ENCODE results near the gene HAUS1.
"Not testable (repeated sequence)": the region's sequence is repeated elsewhere in the genome, so short reads cannot be mapped to it uniquely, and the experiment has no call there.

Gene HAUS1

DNA sequence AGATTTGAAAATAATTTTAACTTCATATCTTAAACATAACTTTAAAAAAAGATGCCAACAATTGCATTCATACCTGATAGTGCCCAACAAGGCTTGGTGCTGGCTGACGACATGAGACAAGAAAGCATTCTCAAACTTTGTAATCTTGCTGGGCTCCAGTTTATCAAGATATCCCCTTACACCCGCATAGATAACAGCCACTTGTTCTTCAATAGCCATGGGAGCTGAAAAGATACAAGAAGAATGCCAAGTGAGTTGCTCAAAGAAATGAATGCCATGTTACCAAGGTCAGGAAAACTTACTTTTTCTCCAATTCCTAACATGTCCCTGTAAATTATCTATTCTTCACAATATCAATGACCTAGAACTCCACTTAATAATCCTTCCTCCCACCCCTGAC, 19.8 kb upstream of the HAUS1 start:
- TF ChIP-seq, protein P1, sequence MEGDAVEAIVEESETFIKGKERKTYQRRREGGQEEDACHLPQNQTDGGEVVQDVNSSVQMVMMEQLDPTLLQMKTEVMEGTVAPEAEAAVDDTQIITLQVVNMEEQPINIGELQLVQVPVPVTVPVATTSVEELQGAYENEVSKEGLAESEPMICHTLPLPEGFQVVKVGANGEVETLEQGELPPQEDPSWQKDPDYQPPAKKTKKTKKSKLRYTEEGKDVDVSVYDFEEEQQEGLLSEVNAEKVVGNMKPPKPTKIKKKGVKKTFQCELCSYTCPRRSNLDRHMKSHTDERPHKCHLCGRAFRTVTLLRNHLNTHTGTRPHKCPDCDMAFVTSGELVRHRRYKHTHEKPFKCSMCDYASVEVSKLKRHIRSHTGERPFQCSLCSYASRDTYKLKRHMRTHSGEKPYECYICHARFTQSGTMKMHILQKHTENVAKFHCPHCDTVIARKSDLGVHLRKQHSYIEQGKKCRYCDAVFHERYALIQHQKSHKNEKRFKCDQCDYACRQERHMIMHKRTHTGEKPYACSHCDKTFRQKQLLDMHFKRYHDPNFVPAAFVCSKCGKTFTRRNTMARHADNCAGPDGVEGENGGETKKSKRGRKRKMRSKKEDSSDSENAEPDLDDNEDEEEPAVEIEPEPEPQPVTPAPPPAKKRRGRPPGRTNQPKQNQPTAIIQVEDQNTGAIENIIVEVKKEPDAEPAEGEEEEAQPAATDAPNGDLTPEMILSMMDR (IDR thresholded peaks at IDR 0.05; ENCODE audit: low read depth, low read length) = no peak
- H3K4me3 ChIP-seq (ENCODE audit: low read depth, low read length) = no peak overlapping the region
- no peak for DNase-seq (ENCODE audit: low read depth, low spot score)
- in situ Hi-C loops (cut with HindIII; ENCODE audit: low sequenced_read_pairs) = no loop called here

DNA sequence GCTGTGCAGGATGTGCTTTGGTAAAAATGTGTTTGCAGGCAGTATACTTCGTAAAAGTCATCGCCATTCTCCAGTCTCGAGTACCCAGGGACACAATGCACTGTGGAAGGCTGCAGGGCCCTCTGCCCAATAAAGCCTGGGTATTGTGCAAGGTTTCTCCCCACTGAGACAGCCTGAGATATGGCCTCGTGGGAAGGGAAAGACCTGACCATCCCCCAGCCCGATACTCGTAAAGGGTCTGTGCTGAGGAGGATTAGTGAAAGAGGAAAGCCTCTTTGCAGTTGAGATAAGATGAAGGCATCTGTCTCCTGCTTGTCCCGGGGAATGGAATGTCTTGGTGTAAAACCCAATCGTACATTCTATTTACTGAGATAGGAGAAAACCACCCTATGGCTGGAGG, 15.7 kb upstream of the HAUS1 start:
- DNase-seq (ENCODE audit: low read depth, low spot score); in situ Hi-C loops (cut with HindIII; ENCODE audit: low sequenced_read_pairs); H3K4me3 ChIP-seq (ENCODE audit: low read depth, low read length): not testable (repeated sequence)

DNA sequence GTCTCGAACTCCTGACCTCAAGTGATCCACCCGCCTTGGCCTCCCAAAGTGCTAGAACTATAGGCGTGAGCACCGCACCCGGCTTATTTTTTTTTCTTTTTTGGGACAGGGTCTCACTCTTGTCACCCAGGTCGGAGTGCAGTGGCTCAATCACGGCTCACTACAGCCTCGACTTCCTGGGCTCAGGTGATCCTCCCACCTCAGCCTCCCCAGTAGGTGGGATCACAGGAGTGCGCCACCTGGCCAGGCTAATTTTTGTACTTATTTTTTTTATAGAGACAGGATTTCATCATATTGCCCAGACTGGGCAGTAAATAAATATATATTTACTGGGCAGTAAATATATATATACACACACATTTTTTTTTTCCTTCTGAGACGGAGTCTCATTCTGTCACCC, 8.7 kb upstream of the HAUS1 start:
- DNase-seq (ENCODE audit: low read depth, low spot score) = no peak
- TF ChIP-seq, protein P1 (IDR thresholded peaks at IDR 0.05; ENCODE audit: low read depth, low read length) = no peak
- H3K4me3 ChIP-seq (ENCODE audit: low read depth, low read length) = no peak overlapping the region
- in situ Hi-C loops (cut with HindIII; ENCODE audit: low sequenced_read_pairs) = no loop called here

DNA sequence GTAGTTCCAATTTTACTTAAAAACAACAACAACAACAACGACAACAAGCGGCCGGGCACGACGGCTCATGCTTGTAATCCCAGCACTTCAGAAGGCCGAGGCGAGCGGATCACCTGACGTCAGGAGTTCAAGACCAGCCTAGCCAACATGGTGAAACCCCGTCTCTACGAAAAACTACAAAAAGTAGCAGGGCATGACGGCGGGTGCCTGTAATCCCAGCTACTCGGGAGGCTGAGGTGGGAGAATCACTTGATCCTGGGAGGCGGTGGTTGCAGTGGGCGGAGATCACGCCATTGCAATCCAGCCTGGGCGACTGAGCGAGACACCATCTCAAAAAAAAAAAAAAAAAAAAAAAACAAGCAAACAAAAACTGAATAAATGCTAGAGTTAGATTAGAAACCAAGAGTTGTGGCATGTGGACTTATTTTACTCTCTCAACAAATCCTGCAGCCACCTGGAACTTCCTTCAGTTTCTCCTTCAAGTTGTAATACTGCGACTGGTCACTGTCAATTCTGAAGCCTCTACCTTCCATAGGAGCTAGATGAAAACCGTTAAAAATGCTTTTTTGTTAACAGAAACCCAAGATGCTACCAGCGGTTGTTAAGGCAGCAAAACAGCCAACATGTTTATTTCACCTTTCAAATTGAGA, 7.4 kb upstream of the HAUS1 start:
- peak overlapping the region; percentile 96 for H3K4me3 ChIP-seq (ENCODE audit: low read depth, low read length)
- TF ChIP-seq, protein P1 (IDR thresholded peaks at IDR 0.05; ENCODE audit: low read depth, low read length) = no peak
- DNase-seq (ENCODE audit: low read depth, low spot score) = no peak
- in situ Hi-C loops (cut with HindIII; ENCODE audit: low sequenced_read_pairs) = no loop called here

DNA sequence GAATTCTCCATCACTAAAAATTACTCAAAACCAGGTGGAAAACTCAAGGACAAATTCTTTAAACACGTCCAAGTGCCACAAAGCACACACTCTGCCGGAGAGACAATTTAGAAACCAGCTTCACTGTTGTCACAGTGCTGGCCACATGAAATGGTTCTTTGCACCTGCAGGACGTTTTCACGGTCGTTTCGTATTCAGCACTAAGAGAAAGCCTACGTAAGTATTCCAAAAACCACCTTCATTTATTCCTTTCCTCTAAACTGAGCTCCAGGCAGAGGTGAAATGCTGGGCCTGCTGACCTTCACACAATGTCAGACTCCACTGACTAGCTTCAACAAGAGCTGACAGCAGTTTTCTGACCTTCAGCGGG, 6.8 kb upstream of the HAUS1 start:
- TF ChIP-seq, protein P1 (IDR thresholded peaks at IDR 0.05; ENCODE audit: low read depth, low read length) = no peak
- DNase-seq (ENCODE audit: low read depth, low spot score) = no peak
- H3K4me3 ChIP-seq (ENCODE audit: low read depth, low read length) = peak overlapping the region; percentile 96
- in situ Hi-C loops (cut with HindIII; ENCODE audit: low sequenced_read_pairs) = no loop called here

DNA sequence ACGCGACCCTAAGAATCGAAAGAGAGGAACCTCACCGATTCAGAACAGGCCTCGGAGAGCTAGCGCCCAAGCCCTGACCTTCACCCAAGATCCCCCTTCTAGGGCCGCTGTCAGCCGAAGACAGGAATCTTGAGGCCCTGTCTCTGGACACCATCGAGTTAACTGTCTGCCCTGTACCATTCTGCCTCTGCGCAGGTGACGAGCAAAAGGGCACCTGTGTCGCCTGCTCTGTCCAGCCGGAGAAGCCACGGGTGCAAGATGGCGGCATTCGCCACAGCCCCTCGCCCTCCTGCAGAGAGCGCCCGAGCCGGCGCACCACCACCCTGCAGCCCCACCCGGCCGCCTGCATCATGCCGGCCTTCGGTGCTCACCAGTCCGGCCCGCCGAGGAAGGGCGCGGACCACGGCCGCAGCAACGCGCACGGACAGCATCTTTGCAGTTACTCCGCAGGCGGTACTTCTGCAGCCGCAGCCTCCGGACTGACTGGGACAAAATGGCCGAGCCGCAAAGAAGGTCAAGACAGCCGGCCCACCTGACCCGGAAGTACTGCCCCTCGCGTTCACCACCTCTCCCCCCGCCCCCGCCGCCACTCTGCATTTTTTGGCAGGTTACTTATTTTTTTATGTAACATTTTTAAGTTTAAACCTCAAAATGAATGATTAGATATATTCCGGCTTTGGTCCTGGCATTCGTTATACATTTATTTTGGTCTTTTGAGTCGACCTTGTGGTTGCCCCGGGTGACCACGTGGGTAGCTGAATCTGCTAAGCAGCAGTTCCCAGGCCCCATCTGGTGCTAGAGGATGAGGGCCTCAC, 6.2 kb upstream of the HAUS1 start, which contains the start of gene ATP5F1A:
TSS of gene ATP5F1A (minus strand) at position 496 of the 815 bp plus-strand sequence. CDS start at position 431, 65 bp downstream.
- H3K4me3 ChIP-seq (ENCODE audit: low read depth, low read length) = peak within 1 kb of the TSS; percentile 96
- in situ Hi-C loops (cut with HindIII; ENCODE audit: low sequenced_read_pairs) = no loop called here
- TF ChIP-seq, protein P1 (IDR thresholded peaks at IDR 0.05; ENCODE audit: low read depth, low read length) = no peak
- DNase-seq (ENCODE audit: low read depth, low spot score) = peak; percentile 87

DNA sequence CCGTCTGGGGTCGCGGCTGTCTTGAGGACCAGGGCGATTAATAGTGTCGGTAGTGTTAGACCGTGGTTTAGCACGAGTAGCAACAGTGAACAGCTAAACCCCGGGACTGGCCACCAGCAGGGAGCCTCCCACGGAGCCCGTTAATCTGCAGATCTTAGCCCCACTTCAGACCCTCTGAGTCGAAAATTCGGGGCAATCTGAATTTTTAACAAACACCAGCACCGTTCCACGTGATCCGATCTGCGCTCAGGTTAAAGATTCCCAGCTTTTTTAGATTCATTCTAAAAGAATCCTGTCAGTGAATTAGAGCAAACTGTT, 5.6 kb upstream of the HAUS1 start:
- peak overlapping the region; percentile 96 for H3K4me3 ChIP-seq (ENCODE audit: low read depth, low read length)
- TF ChIP-seq, protein P1 (IDR thresholded peaks at IDR 0.05; ENCODE audit: low read depth, low read length) = no peak
- in situ Hi-C loops (cut with HindIII; ENCODE audit: low sequenced_read_pairs) = no loop called here
- no peak for DNase-seq (ENCODE audit: low read depth, low spot score)

Data from astrocyte of the spinal cord (primary cell).